Suppressor macrophage treated with lipopolysaccharide for 1 hour (primary cell): Measurements from ENCODE around the gene PCDHGC3.

ENCODE experiments used
- DNase-seq, 3 donors: peaks; one replicate each; pipeline ENCODE4 v3.0.0-alpha.2; 2020 to 2022

The PCDHGC3 gene

DNA sequence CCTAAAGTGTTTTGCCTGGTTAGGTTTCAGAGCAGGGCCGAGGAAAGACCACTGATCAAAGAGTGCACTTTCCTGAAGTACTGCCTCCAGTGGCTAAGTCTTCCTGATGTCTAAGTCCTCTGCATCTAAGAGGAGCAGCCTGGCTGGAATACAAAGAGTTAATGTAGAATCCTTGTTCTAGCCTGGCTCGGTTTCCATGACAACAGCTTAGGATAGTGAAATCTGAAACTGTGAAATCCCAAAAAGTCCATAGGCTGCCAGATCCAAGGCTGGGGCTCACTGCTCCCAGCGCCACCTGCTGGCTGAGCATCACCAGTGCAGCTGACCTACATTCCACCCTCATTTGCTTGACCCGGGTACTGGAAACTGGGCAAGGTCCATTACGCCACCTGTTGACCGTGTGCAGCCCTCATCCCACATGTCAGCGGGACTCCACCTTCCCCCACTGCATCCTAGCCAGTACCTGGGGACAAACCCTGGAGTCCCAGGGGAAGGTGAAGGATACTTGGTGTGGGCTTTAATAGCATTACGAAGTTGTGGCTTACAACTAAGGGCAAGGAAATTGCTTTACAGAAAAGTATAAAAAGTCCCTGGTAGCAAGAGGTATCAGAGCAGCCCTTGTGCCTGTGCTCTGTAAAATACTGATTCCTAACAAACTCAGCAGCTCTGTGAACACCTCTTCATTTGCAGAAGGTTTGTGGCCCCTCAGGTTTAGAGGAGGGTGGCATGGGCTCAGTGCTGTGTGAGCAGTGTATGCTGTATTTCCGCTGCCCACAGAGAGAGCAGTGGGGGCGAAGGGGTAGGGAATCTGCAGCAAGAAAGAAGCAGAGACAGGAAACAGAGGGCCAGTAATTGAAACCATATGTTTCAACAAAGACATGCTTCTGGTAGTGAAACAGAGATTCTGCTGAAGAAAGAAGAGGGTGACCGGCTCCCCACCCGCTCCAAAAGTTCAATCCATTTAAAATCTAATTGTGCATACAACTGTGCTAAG is 49.1 kb downstream of the PCDHGC3 start:
- peak; percentile 94 to 99 (median 98) for DNase-seq

DNA sequence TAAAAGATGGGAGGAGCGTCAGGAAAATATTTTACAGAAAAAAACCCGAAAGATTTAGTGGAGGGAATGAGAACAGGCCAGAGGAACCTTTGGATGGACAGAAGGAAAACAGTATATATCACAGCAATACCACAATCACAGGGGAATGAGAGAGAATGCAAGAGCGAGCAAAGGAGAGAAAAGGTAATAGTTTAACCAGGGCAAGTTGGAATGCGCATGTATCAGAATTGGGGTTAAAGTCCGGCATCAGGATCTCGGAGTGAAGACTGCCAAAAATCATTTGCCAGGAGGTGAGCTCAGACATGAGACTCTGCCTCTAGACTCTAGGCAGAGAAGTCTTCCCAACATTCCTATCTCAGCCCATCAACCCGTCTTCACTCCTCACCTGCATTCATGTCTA is 49.9 kb downstream of the PCDHGC3 start:
- no peak for DNase-seq

GRCh38 chr5:141527426-141527825 is 51.7 kb downstream of the PCDHGC3 start:
- DNase-seq = no peak
